HepG2 (cell line): ENCODE results near the gene DMAC1. TPM values are rescaled to one million over a fixed set of nuclear protein-coding genes. Genes with fewer than 3 reads are reported as not detected.

Experiments
- ARID5B ChIP-seq: IDR thresholded peaks from 2 replicates; pipeline ENCODE4 v1.4.0; 2020; ENCODE audit warnings: mild to moderate bottlenecking, missing genetic modification reagents
- CBX5 ChIP-seq: sonication (generic); formaldehyde crosslinking; IDR thresholded peaks from 2 replicates; pipeline ENCODE4 v1.4.0; 2020; ENCODE audit warnings: missing genetic modification reagents, borderline replicate concordance
- CSRNP2 ChIP-seq: sonication (generic); formaldehyde crosslinking; conservative IDR thresholded peaks from 2 replicates; pipeline ENCODE4 v1.8.0; 2022; ENCODE audit warnings: low read depth, missing genetic modification reagents
- E2F5 ChIP-seq: sonication (generic); formaldehyde crosslinking; conservative IDR thresholded peaks from 2 replicates; pipeline ENCODE4 v1.4.0; 2020; ENCODE audit warnings: missing genetic modification reagents
- ELF3 ChIP-seq: IDR thresholded peaks from 2 replicates; pipeline ENCODE4 v1.6.1; 2016; ENCODE audit warnings: missing genetic modification reagents, missing compliant biosample characterization
- FOXM1 ChIP-seq: sonication (generic); formaldehyde crosslinking; IDR thresholded peaks from 2 replicates; pipeline ENCODE4 v1.5.0; 2020; ENCODE audit warnings: missing genetic modification reagents
- MAX ChIP-seq: IDR thresholded peaks from 2 replicates; pipeline ENCODE4 v1.6.1; 2012; ENCODE audit warnings: inconsistent platforms
- NR2F6 ChIP-seq, 2 experiments: IDR thresholded peaks; 2 replicates each; pipeline ENCODE4 v1.6.1; 2016; ENCODE audit warnings: antibody characterized with exemption in 1 of 2, mild to moderate bottlenecking in 1 of 2
- SNAPC2 ChIP-seq: sonication (generic); formaldehyde crosslinking; IDR thresholded peaks from 2 replicates; pipeline ENCODE4 v1.8.1; 2022; ENCODE audit warnings: mild to moderate bottlenecking, missing genetic modification reagents
- SP5 ChIP-seq: IDR thresholded peaks from 2 replicates; pipeline ENCODE4 v1.6.1; 2016; ENCODE audit warnings: low read depth, borderline replicate concordance
- ZKSCAN5 ChIP-seq: sonication (generic); formaldehyde crosslinking; IDR thresholded peaks from 2 replicates; pipeline ENCODE4 v1.5.1; 2020; ENCODE audit warnings: mild to moderate bottlenecking, missing genetic modification reagents
- ZNF256 ChIP-seq: sonication (generic); formaldehyde crosslinking; conservative IDR thresholded peaks from 2 replicates; pipeline ENCODE4 v1.4.0; 2020; ENCODE audit warnings: missing genetic modification reagents
- ZNF280B ChIP-seq: sonication (generic); formaldehyde crosslinking; IDR thresholded peaks from 2 replicates; pipeline ENCODE4 v1.5.0; 2020; ENCODE audit warnings: missing genetic modification reagents, mild to moderate bottlenecking, borderline replicate concordance
- ZNF281 ChIP-seq: sonication (generic); formaldehyde crosslinking; IDR thresholded peaks from 2 replicates; pipeline ENCODE4 v1.4.0; 2020; ENCODE audit warnings: missing genetic modification reagents, borderline replicate concordance
- ZNF44 ChIP-seq: sonication (generic); formaldehyde crosslinking; IDR thresholded peaks from 2 replicates; pipeline ENCODE4 v1.5.1; 2020; ENCODE audit warnings: mild to moderate bottlenecking, missing genetic modification reagents
- ZNF558 ChIP-seq: sonication (generic); formaldehyde crosslinking; IDR thresholded peaks from 2 replicates; pipeline ENCODE4 v1.9.0; 2022; ENCODE audit warnings: mild to moderate bottlenecking, missing genetic modification reagents, borderline replicate concordance
- ZNF605 ChIP-seq: sonication (generic); formaldehyde crosslinking; IDR thresholded peaks from 2 replicates; pipeline ENCODE4 v1.8.0; 2022; ENCODE audit warnings: mild to moderate bottlenecking, missing genetic modification reagents
- ZNF766 ChIP-seq: sonication (generic); formaldehyde crosslinking; IDR thresholded peaks from 2 replicates; pipeline ENCODE4 v1.5.0; 2020; ENCODE audit warnings: missing genetic modification reagents, borderline replicate concordance
- polyA plus RNA-seq, 8 experiments: library from polyadenylated mRNA; depleted of rRNA in 3 of 8; stranded (reverse) in 7 of 8; unstranded in 1 of 8; fragments of >200 nt; fragmentation: Illumina TruSeq in 4 of 8; extraction: Trizol in 4 of 8; gene quantifications; 2 replicates each; pipeline versions ENCODE4 v1.2.1 to v1.2.3, GENCODE V29; 2011 to 2016; ENCODE audit warnings: low read depth in 4 of 8, missing spikeins in 1 of 8, mixed read lengths in 1 of 8; ENCODE audit not compliant: insufficient read depth in 1 of 8
- total RNA-seq, 5 experiments: library from RNA; depleted of rRNA; stranded (reverse); fragments of >200 nt; fragmentation: Illumina TruSeq; extraction: Trizol; gene quantifications; 2 replicates each; pipeline ENCODE4 v1.2.3, GENCODE V29; 2016; ENCODE audit warnings: low read depth in 1 of 5

DMAC1 gene
- total and polyA plus RNA-seq, 2 of the 13 experiments (the other 11 are each of a cell fraction or from before 2014, with no cell fraction given): 44.3 to 72.9 TPM

GRCh38 chr9:7799234-7799943, at the start of gene DMAC1 (continued):
- TF ChIP-seq ZNF766 (CRISPR knock-in tag): no peak
- no peak for TF ChIP-seq E2F5
- TF ChIP-seq CSRNP2: no peak
- TF ChIP-seq MAX: peak; percentile 79
- no peak for TF ChIP-seq ZNF281
- no peak for TF ChIP-seq ZKSCAN5
- TF ChIP-seq FOXM1 (CRISPR knock-in tag): no peak
- TF ChIP-seq SP5: no peak
- no peak for TF ChIP-seq ZNF256 (CRISPR knock-in tag)
- peak; percentile 74 for TF ChIP-seq ELF3 (CRISPR knock-in tag)
- TF ChIP-seq NR2F6 (IDR thresholded peaks at IDR 0.05): no peak
- no peak for TF ChIP-seq NR2F6 (CRISPR knock-in tag; IDR thresholded peaks at IDR 0.05)
- TF ChIP-seq ARID5B (CRISPR knock-in tag): peak; percentile 59
- TF ChIP-seq ZNF605 (CRISPR knock-in tag): peak; percentile 76; the same call in 1 of the 2 replicates
- TF ChIP-seq ZNF44: peak; percentile 45; the same call in 1 of the 2 replicates
- peak; percentile 57; the same call in 1 of the 2 replicates for TF ChIP-seq CBX5 (CRISPR knock-in tag)
- TF ChIP-seq ZNF280B: peak; percentile 89; the same call in 1 of the 2 replicates
- TF ChIP-seq SNAPC2 (CRISPR knock-in tag): no peak
- TF ChIP-seq ZNF558 (CRISPR knock-in tag): 0 out of 2 replicates have a peak, but pooled peaks have one; percentile 49
